Activated CD4-positive, alpha-beta T cell treated with anti-CD3 and anti-CD28 coated beads, Interleukin-2, amount 50 U/mL, for 48 hours (primary cell): ENCODE results near the gene IL1RAPL1.

Source experiments
- DNase-seq, 2 experiments: peaks; one replicate each; pipeline ENCODE4 v3.0.0-alpha.2; 2020

Gene IL1RAPL1

GRCh38 chrX:29455702-29456101, 868.5 kb downstream of the IL1RAPL1 start:
- DNase-seq = no peak

DNA sequence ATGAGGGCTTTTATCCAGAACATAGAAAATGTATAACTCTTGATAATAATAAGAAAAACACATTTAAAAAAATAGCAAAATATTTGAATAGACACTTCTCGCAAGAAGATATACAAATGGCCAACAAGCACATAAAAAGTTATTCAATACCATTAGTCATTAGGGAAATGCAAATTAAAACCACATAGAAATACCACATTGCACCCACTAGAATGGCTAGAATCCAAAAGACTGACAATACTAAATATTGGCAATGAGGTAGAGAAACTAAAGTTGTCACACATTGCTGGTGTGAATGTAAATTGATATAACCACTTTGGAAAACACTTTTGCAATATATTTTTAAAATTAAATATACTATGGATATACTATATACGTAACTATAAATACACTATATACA, 873.8 kb downstream of the IL1RAPL1 start:
- no peak for DNase-seq

DNA sequence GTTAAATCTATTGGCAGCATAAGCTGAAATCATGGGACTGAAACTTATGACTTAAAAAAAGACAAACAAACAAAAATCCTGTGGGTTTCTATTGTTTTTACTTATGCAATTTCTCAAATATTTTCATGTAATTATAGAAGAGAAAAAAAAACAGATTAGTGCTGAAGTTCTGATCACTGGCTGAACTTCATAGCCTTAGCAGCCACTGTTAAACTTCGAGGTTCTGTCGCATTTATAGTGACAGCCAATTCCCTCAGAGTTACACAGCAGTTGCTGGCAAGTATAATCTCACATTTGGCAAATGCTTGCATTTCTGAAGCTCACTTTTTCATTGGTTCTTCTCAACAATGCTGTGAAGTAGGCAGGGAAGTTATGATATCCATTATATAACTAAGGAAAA, 879.2 kb downstream of the IL1RAPL1 start:
- DNase-seq = no peak

DNA sequence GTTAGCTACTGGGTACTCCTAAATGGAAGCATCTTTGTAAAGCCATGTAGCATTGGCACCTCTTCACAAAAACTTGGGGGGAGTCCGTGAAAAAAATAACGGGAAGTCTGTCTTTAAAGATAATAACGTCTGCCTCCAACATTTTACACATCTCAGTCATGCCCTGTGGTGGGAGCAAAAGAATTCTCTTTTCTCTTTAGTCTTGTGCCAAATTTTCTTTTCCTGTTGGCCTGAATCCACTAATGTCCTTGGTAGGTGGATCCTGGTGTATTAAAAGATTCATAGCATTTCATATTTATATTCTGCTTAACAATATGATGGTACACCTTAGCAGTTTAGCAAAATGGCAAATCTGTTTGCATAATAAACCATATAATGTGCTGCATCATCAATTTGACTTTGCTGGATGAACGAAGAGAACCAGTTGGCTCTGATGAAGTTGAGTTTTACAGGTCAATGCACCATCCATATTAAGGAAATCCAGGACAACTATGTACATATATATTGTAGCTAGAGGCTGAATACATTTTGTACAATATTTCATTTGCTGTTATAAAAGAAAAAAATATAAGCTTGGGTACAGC, 881.8 kb downstream of the IL1RAPL1 start:
- DNase-seq = no peak

DNA sequence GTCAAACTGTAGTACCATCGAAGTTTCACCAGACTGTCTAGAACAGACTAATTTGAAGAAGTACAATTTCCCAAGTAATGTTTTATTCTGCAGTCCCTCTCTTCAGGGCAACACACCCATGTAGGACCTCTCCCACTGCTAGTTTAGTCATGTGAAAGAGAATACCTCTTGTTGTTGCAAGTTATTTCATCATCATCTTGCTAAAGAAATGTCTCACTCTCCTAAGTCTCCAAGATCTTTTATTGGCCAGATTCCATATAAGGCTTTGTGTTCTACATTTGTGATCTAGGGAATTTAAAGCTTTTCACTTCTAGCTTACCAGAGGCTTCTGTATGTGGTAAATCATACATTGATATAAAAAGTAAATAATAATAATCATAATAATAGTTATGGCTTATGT, 882.8 kb downstream of the IL1RAPL1 start:
- no peak for DNase-seq

DNA sequence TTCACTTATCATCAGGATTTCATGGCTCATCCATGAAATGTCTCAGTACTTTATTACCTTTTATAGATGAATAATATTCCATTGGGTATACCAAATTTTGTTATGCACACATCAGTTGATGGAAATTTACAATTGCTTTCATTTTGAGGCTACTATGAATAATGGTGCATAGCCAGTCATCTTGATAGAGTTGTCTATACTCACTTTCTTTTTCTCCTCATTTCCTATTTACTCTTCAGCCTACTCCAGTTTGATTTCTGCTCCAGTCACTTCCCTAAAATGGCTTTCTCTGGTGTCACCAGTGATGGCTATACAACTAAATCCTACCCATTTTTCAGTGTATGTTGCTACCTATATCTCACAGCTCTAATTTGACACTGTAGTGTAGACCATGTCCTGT, 884.6 kb downstream of the IL1RAPL1 start:
- DNase-seq = no peak

- no peak for DNase-seq
These were observed 890.6 kb downstream of the IL1RAPL1 start for GRCh38 chrX:29477878-29478277.

DNA sequence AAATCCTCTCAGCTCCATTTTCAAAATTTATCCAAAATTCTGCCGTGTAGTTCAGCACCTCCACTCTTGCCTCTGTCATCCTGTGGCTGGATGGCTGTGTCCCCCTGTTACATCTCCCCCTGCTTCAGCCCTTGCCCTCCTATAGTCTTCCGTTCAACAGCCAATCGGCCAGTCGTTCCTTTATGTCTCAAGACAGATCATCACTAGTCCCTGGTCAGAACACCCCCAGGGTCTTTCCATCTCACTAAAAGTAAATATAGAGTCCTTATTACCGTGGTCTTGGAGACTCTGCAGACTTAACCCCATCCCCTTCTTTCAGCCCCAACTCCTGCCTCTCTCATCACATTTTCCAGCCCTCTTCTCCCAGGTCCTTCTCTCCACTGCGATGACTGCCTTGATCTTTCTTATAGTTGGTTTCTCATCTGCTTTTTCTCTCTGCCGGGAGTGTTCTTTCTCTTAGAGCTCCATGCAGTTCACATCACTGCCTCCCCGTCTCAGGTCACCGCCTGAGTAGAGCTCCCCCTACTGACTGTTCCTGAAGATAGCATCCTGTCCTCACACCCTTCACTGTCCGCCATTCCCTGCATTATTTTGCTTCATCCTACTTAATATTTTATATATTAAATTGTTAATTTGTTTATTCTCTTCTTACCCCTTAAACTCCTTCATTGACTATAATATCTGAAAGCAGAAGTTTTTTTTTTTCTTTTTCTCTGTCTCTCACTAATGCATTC, 891.3 kb downstream of the IL1RAPL1 start:
- no peak for DNase-seq

- DNase-seq = no peak
These were observed 900.0 kb downstream of the IL1RAPL1 start for GRCh38 chrX:29487214-29487613.

GRCh38 chrX:29487714-29488113, 900.5 kb downstream of the IL1RAPL1 start:
- DNase-seq = no peak

DNA sequence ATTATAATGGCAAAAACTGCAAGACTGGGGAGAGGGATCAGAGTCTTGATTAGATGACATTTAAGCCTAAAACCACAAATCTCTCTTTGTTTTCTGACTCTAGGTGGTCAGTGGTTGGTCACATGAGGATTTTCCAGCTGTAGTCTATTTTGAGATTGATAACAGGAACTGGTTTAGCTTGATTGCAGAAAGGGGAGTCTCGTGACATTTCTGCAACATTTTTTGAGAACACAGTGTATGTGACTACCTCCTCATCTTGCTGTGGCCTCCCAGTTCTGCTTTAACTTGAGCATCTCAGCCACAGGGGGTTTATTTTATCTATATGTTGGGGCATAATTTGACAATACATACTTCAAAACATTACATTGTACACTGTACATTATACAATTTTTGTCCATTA, 901.7 kb downstream of the IL1RAPL1 start:
- DNase-seq = no peak

GRCh38 chrX:29490606-29491005, 903.4 kb downstream of the IL1RAPL1 start:
- DNase-seq = no peak

DNA sequence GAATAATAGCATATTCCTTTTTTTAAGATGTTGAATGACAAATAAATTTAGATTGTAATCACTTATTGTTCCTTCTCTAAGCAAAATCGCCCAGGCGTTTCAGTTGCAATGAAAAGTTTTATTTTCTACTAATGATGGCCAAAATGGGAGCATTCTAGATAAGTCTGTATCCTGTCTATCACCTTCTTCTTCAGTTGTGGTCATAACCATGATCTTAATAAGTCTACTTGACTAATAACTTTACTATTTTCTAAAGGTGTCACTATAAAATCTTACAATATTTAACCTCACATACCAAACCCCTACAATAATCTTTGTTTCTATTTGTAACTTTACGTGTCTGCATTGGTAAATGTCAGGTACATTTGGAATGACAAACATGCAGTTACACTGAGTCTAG, 904.4 kb downstream of the IL1RAPL1 start:
- no peak for DNase-seq

- no peak for DNase-seq
These were observed 909.5 kb downstream of the IL1RAPL1 start for GRCh38 chrX:29496636-29497180.

GRCh38 chrX:29506729-29507128, 919.5 kb downstream of the IL1RAPL1 start:
- DNase-seq = no peak

- DNase-seq = no peak
These were observed 930.9 kb downstream of the IL1RAPL1 start for GRCh38 chrX:29518100-29518499.

DNA sequence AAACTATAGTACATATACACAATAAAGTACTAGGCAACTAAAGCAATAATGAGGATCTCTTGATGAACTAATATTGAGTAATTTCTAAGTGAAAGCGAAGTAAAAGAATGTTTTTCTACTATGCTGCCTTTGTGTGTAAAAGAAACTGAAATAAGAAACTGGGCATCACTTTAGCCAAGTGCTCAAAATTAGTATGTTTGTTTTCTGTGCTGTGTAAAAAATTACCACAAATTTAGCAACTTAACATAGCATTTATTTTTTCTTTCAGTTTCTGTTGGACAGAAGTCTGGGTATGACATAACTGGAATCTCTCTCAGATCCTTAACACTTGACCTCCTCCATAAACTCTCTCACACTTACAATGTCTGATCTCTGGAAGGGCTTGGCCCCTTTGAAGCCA, 941.0 kb downstream of the IL1RAPL1 start:
- no peak for DNase-seq

GRCh38 chrX:29530501-29530900, 943.3 kb downstream of the IL1RAPL1 start:
- DNase-seq = no peak

DNA sequence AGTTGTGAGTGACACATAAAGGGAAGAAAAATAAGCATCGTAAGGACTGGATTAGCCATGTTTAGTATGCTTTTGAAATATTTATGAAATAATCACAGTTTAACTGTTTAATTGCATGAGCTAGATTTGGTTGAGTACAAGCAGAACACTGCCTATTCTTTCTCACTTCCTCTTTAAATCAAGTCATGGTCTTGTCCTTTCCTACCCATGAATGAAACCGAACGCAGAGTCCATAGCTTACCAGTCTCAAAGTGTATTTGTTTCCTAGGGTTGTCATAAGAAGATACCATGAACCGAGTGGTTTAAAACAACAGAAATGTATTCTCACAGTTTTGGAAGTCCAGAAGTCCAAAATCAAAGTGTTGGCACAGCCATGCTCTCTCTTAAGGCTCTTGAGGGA, 944.1 kb downstream of the IL1RAPL1 start:
- DNase-seq = no peak

DNA sequence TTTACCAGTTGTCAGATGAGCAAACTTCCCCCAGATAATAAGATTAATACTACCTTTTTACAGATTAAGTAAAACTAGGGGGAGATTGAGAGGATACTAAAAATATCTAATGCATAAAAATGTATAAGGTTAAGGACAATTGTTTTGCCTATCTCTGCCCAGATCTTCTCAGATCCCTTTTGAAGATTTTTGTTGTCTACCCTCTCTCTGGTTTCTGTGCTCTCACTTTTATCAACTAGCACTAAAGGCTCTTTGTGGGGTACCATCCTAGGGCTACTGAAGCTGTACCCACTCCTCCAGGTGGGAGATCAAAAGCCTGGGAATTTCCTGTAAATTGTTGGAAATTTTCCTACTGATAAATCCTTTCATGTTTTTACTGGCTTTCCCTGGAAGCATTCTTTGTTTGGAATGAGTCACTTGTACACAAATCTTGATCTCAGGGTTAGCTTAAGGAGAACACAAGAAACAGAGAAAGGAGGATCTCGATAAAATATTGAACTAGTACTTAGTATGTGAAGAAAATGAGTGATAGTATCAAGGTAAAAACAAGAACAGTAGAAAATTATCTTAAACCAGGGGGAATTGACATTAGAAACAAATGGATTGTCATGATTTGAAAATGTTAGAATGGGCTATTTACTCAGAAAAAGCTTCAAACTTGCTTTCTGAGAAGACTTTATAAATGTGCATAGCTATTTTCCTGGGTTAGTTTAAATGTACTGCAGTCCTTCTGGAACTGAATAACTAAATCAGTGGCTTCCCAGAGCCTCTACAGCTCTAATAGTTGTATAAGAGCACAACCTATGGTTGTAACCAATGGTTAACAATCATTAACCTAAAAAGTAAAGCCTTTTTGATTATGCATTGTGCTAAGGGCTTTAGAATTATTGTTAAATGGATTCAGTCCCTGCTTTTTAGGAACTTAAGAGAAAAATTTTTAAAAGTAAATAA, 948.2 kb downstream of the IL1RAPL1 start:
- no peak for DNase-seq

GRCh38 chrX:29541038-29541437, 953.8 kb downstream of the IL1RAPL1 start:
- no peak for DNase-seq

- no peak for DNase-seq
These were observed 954.9 kb downstream of the IL1RAPL1 start for GRCh38 chrX:29542152-29542551.

GRCh38 chrX:29545878-29546277, 958.6 kb downstream of the IL1RAPL1 start:
- DNase-seq = no peak
